HuH-7.5 (cell line): ENCODE data around the gene SH2B3.
"Not testable (repeated sequence)": the region's sequence is repeated elsewhere in the genome, so short reads cannot be mapped to it uniquely, and the experiment has no call there.

ENCODE experiments used
- DNase-seq: peaks from one replicate; pipeline ENCODE4 v3.0.0; 2011; ENCODE audit warnings: low spot score

SH2B3 gene

GRCh38 chr12:111458546-111459172 is 52.9 kb downstream of the SH2B3 start:
- DNase-seq = no peak

GRCh38 chr12:111460111-111460510 is 54.4 kb downstream of the SH2B3 start:
- not testable (repeated sequence) for DNase-seq

- no peak for DNase-seq
Observed at GRCh38 chr12:111462210-111462769, 56.6 kb downstream of the SH2B3 start.

- DNase-seq = no peak
Observed at GRCh38 chr12:111467092-111467856, 61.6 kb downstream of the SH2B3 start.

GRCh38 chr12:111467857-111468241 is 62.1 kb downstream of the SH2B3 start:
- DNase-seq = no peak

DNA sequence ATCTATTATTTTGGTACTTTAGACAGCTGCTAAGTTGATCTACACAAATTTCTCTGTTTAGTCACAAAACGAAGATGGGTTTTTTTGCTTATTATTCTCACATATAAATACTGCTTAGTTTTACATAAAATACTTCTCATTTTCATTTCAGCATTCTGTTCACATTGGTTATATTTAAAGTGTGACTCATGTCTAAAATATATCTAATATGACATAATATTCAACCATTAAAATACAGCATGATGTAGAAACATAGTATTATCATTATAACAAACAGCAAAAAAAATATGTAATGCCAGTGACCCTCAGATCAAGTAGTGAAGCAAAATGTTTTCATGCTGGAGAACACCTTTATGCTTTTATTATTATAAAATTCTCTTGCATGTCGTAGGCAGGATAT is 63.7 kb downstream of the SH2B3 start:
- DNase-seq = no peak

DNA sequence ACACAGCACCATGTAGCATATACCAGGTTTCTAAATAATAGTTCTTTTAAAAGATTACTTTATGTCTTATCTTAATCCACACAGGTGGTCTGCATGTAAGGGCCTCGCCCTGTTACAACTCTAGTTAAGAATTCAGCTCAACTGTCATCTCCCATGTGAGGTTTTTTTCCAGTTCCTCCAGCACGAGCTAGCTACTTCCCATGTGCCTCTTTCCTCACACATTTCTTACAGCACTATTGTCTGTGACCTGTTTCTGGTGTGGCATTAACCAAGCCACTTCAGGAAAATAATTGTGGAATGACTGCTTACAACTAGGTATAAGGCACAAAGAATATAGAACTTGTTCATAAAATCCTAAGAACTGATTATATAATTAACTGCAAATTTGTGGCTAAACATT is 65.5 kb downstream of the SH2B3 start:
- DNase-seq = no peak

DNA sequence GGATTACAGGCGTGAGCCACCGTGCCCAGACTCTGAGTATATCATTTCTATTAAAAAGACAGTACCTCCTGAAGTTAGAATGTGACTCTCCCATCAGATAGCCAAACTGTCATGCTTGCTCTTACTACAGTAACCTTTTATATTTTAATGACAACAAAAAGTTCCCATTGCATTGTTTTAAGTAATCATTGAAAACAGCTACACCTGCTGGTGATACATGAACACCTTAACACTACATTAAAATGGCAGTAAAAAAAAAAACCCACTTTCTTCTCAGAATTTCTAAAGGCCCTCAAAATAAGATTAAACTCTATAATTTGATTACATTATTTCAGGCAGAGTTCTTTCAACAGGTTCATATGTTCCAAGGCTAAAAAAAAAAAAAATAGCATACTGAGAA is 76.7 kb downstream of the SH2B3 start:
- no peak for DNase-seq

DNA sequence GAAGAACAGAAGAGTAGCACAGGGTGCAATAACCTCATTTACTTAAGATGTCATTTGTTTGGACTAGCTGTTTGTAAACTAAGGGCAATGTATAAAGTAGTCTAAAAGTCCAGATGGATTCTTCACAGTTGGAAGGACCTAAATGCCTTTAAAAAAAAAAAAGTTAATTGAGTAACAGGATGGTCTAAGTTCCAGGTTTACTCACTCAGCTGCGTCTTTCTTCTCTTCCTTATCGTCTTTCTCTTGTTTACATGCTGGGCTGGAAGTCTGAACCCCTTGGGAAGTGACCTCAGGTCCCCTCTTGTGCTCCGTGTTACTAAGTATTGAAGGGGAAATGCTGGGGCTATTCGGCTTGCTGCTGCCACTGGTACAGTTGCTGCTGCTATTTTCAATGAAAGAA is 82.5 kb downstream of the SH2B3 start:
- no peak for DNase-seq

GRCh38 chr12:111488798-111489197 is 83.1 kb downstream of the SH2B3 start:
- DNase-seq = no peak

DNA sequence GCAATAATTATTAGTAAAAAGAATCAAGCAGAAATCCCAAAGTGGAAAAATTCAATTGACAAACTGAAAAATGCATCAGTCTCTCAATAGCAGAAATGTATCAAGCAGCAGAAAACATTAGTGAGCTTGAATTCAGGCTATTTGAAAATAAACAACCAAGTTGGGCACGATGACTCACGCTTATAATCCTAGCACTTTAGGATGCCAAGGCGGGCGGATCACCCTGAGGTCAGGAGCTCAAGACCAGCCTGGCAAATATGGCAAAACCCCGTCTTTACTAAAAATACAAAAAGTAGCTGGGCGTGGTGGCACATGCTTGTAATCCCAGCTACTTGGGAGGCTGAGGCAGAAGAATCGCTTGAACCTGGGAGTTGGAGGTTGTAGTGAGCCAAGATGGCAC is 87.3 kb downstream of the SH2B3 start:
- DNase-seq = not testable (repeated sequence)

DNA sequence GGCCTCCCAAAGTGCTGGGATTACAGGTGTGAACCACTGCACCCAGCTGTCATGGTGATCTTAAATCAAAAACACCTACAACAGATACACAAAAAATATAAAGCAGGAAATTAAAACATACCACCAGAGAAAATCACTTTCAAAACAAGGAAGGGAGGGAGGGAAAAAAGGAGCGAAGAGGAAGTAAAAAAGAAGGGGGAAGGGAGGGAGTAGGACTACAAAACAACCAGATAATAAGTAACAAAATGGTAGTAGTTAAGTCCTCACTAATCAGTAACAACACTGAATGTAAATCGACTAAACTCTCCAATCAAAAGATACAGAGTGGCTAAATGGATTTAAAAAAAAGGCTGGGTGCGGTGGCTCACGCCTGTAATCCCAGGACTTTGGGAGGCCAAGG is 89.0 kb downstream of the SH2B3 start:
- no peak for DNase-seq
